ENCODE results near the gene PLA2R1. TPM values are rescaled to one million over a fixed set of nuclear protein-coding genes. Genes with fewer than 3 reads are reported as not detected.

PLA2R1 gene
- total RNA-seq, 1 experiment from 2014 or later = 1.7 TPM

- peak; percentile 19 for DNase-seq (ENCODE audit: low spot score)
These were observed 28.6 kb downstream of the PLA2R1 start for GRCh38 chr2:160033732-160034392.

- DNase-seq (ENCODE audit: low spot score) = no peak
These were observed 33.2 kb downstream of the PLA2R1 start for GRCh38 chr2:160029270-160029628.

- DNase-seq (ENCODE audit: low spot score) = peak; percentile 12
These were observed 33.8 kb downstream of the PLA2R1 start for GRCh38 chr2:160028431-160029269.

GRCh38 chr2:160022162-160022561 lies 40.3 kb downstream of the PLA2R1 start:
- DNase-seq (ENCODE audit: low spot score) = no peak

DNA sequence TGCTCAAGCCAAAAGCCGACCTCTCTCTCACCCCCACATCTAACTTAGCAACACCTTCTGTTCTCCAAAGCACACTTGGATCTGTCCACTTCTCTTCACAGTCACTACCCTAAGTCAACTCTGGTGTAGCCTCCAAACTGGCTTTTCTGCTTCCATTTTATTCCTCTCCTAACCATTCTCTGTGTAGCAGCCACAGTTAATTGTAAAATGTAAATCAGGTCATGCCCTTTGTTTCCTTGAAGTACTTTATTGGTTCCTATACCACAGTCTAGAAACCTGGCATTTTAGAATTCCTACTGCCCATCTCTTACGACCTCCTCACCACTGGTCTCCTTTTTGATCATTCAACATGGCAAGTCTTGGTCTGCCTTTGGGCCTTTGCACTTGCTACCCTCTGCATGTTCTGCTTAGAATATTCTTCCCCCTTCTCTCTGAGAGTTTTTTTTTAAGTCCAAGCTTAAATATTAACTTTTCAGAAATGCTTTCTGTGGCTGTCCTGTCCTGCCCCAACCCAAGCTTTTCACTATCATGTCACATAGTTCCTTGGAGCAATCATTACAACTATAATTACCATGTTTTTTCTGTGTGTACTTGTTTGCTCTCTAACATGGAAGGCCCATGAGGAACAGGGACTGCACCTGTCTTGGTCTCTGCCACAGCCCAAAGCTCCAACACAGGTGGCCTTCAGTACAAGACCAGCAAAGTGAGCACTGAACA lies 42.9 kb downstream of the PLA2R1 start:
- DNase-seq (ENCODE audit: low spot score) = no peak

DNA sequence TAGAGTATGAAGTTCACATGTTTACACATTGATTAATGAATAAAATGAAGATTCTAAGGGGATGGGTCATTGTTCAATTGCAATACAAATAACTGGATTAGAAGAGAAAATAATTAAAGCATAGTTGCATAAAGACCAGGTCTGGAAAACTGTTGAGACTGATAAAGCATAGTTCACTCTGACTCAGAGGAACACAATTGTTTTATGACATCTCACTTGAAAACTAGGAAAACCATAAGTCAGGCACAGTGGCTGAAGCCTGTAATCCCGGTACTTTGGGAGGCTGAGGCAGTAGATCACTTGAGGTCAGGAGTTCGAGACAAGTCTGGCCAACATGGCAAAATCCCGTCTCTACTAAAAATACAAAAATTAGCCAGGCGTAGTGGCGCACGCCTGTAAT lies 46.7 kb downstream of the PLA2R1 start:
- DNase-seq (ENCODE audit: low spot score) = no peak

DNA sequence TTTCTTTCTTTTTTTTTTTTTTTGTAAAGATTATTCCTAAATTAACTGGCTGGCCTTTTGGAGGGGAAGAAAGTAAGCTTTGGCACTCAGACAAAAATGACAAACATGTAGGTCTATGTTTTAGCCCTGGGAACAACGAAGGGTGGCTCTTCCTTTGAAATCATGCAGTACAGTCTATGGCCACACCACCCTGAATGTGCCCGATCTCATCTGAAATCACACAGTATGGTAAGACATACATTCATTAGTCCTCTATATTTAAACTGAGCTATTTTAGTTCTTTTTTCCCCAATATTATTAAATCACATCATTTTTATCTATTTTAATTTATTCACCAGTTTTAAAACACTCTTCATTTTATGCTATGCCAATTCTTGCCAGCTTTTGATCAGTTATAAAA lies 48.2 kb downstream of the PLA2R1 start:
- DNase-seq (ENCODE audit: low spot score) = no peak

DNA sequence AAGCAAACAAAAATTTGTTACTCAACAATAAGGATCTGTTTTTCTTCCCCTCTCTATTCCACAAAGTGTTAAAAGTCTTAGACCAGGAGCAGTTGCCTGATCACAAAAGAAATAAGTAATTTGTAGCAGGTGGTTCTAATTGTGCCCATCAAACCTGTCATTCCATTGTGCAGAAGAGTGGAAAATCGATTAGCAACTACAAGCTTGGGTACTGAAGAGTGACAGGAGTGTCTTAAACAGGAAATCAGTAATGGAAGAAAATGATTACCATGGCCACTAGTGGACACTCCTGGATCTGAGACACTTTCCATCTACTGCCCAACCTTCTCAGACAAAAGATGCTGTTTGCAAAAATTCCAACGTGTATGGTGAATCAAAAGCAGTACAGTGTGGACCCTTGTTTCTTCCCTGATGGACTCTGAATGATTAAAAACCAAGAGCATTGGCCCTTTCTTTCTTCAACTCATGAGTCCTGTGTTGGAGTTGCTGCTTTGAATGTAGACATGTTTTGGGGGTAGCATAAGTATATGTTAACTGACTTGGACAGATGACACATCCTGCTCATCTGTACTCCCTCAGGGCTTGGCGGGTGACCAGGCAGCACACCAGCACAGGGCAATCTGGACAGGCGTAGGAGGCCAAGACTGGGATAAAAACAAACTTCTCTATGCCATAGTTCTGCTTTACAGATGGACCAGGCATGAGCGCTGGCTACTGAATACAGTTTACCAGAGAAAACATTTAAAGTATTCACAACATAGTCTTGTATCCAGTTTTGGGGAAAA lies 51.9 kb downstream of the PLA2R1 start:
- DNase-seq (ENCODE audit: low spot score) = no peak

- DNase-seq (ENCODE audit: low spot score) = no peak
These were observed 55.3 kb downstream of the PLA2R1 start for GRCh38 chr2:160007111-160007510.

- no peak for DNase-seq (ENCODE audit: low spot score)
These were observed 55.9 kb downstream of the PLA2R1 start for GRCh38 chr2:160006475-160006874.

DNA sequence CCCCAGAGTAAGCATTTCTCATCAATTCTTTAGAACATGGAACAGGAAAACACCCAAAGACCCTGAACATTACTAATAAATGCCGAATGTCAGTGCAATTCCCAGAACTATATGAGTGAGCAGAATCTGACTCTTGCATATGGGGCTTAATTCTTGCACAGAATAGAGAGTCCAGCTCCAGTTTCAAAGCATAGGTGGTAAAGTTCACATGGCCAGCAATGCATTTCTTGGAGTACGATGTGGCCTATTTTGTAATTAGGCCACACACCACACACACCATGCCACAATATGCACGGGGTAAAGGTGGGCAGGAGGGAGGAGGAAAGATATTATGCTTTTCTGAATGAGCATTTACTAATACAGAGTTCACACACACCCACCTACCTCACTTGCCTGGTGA lies 56.5 kb downstream of the PLA2R1 start:
- DNase-seq (ENCODE audit: low spot score) = no peak

- DNase-seq (ENCODE audit: low spot score) = no peak
These were observed 56.9 kb downstream of the PLA2R1 start for GRCh38 chr2:160005476-160005875.

DNA sequence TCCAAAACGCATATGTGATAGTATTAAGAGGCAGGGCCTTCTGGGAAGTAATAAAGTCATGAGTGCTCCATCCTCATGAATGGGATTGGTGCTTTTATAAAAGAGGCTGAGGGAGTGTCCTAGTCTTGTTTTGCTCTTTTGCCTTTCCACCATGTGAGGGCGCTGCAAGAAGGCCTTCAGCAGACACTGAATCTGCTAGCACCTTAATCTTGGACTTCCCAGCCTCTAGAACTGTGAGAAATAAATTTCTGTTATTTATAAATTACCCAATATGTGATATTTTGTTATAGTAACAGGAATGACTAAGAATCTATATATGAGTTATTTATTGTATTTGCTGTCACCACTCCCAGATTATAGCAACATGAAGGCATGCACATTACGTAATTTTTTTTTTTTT lies 63.5 kb downstream of the PLA2R1 start:
- peak; percentile 6 for DNase-seq (ENCODE audit: low spot score)

GRCh38 chr2:159998243-159998642 lies 64.2 kb downstream of the PLA2R1 start:
- no peak for DNase-seq (ENCODE audit: low spot score)

DNA sequence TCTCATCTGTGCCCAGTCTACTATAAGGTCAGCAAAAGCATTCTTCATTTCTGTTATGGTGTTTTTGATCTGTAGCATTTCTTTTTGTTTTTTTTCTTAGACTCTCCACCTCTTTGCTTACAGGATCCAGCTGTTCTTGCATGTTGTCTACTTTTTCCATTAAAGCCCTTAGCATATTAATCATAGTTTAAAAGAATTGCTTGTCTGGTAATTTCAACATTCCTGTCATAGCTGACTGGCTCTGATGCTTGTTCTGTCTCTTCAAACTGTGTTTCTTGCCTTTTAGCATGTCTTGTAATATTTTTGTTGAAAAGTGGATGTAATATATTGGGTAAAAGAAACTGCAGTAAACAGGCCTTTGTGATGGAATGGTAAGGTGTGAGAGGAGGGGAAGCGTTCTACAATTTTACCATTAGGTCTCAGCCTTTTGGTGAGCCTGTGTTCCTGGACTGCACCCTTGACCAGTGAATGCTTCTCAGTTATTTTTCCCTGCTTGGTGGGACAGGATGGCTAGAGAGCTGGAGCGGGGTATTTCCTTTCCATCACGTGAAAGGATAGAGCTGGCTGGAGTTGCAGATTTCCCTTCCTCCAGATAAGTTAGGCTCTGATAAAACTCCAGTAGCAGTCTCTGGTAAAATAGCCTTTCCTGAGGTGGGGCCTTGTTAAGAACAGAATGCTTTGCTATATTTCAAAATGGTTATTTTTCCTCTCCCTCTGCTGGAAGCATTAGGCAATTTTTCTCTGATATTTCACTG lies 65.4 kb downstream of the PLA2R1 start:
- no peak for DNase-seq (ENCODE audit: low spot score)

DNA sequence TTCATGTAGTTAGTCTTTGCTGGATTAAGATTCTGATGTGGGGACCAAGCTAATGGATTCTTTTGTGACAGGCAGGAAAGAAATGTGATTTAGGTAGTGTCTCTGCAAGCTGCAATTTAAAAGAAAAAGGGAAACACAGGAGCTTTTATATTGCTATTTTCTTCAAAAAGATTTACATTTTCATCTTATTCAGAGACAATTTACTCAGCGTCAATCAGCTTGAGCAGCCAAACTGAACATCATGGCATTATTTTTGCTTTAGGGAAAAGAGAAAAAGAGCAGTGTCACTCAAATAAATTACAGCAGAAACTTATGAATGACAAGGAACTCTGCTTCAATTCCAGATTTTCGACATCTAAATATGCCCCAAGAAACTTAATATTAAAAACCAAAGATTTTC lies 67.4 kb downstream of the PLA2R1 start:
- DNase-seq (ENCODE audit: low spot score) = no peak

DNA sequence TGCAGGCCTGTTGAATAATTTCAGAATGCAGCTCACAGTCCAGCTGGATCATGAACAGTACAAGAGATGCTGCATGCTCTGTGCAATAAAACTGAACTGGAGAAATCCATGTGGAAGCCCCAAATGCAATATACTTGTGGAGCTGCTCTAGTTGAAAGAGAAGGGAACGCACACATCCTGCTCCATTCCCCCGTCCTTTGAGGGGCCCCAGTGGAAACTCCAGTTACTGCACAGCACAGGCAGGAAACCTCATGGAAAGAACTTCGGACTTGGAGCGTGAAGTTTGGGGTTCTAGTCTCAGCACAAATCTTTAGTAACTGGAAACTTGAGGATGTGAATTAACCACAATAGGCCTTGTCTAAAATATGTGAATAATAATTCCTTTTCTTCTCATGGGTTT lies 73.2 kb downstream of the PLA2R1 start:
- no peak for DNase-seq (ENCODE audit: low spot score)

DNA sequence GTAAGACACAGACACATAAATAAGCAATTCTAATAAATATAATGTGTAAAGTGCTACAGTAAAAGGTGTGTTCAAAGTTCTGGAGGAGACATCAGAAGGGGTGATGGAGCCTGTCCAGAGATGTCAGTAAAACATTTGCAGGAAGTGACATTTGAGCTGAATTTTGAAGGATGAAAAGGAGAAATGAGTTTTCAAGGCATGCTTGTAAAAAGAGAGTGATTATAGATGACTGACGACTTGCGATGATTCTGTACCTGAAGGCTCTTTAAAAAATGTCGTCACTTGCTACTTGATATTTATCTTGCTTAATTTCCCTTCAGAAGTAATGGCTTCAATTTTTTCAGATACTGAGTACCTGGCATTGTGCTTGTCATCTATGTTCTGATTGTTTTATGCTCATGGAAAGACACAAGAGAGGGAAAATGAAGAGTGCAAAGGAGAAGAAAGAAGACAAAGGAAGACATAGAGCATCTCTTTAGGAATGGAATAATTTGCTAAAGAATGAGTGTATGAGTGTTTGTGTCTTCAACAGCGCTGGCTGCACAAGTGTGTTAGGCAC lies 73.9 kb downstream of the PLA2R1 start:
- no peak for DNase-seq (ENCODE audit: low spot score)

- DNase-seq (ENCODE audit: low spot score) = no peak
These were observed 75.2 kb downstream of the PLA2R1 start for GRCh38 chr2:159987181-159987580.

- no peak for DNase-seq (ENCODE audit: low spot score)
These were observed 76.8 kb downstream of the PLA2R1 start for GRCh38 chr2:159985656-159986055.

- no peak for DNase-seq (ENCODE audit: low spot score)
These were observed 78.4 kb downstream of the PLA2R1 start for GRCh38 chr2:159984034-159984433.

Measured in A172 (cell line).